ENCODE data around the gene ZIM2.
"Not testable (repeated sequence)": the region's sequence is repeated elsewhere in the genome, so short reads cannot be mapped to it uniquely, and the experiment has no call there.

Gene ZIM2

DNA sequence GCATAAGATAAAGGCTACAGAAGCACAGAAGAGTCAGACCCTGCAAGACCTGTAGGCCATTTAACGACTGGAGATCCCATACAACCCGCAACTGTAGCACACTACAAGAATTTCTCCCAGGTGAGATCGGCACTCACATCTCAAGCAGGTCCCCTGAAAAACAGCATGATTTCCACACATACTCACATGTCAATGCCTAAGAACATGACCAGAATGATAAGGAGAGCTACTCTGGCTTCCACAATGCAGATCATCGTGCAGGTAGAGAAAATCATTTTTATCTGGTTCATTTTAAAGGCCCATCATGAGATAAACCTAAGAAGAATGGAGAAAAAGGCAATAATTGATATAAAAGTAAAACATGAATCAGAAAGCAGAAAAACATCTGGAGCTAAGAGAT lies 17.5 kb upstream of the ZIM2 start:
- H3K4me3 ChIP-seq (ENCODE audit: low read depth, low read length): no peak overlapping the region

GRCh38 chr19:56856822-56857221 lies 16.3 kb upstream of the ZIM2 start:
- H3K4me3 ChIP-seq (ENCODE audit: low read depth, low read length): no peak overlapping the region
- no peak for DNase-seq (ENCODE audit: low read depth)
- no peak for TF ChIP-seq CTCF (IDR thresholded peaks at IDR 0.05; ENCODE audit: control insufficient read depth, extremely low read depth, insufficient read depth)

More for the DNA sequence above, 17.5 kb upstream of the ZIM2 start:
- no peak for DNase-seq (ENCODE audit: low read depth)
- no peak for TF ChIP-seq CTCF (IDR thresholded peaks at IDR 0.05; ENCODE audit: control insufficient read depth, extremely low read depth, insufficient read depth)

DNA sequence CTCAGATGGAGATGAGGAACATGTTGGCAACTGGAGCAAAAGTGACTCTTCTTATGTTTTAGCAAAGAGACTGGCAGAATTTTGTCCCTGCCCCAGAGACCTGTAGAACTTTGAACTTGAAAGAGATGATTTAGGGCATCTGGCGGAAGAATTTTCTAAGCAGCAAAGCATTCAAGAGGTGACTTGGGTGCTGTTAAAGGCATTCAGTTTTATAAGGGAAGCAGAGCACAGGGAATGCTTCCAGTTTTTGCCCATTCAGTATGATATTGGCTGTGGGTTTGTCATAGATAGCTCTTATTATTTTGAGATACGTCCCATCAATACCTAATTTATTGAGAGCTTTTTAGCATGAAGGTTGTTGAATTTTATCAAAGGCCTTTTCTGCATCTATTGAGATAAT lies 11.8 kb upstream of the ZIM2 start:
- not testable (repeated sequence) for H3K4me3 ChIP-seq (ENCODE audit: low read depth, low read length); DNase-seq (ENCODE audit: low read depth)

- no peak for TF ChIP-seq CTCF (IDR thresholded peaks at IDR 0.05; ENCODE audit: control insufficient read depth, extremely low read depth, insufficient read depth)
- no peak for DNase-seq (ENCODE audit: low read depth)
- H3K4me3 ChIP-seq (ENCODE audit: low read depth, low read length): no peak overlapping the region
Measured at GRCh38 chr19:56848166-56848565, 7.6 kb upstream of the ZIM2 start.

DNA sequence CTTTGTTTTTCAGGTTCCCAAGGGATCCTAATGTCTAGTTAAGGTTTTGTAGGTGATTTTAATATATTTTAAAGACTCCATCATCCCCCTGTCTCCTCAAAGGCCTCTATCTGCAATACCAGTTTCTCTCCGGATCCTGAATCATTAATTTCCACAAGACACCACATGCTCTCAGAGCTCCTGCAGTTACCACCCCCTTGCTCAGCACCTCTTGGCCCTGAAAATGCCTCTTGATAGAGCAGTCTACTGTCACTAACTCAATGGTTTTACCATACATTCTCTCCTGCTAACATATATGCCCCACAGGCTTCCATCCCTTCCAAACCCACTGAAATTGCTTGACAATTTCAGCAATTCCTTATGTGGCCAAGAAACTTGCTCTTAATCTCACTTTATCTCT lies 1.9 kb upstream of the ZIM2 start:
- TF ChIP-seq CTCF (IDR thresholded peaks at IDR 0.05; ENCODE audit: control insufficient read depth, extremely low read depth, insufficient read depth): no peak
- H3K4me3 ChIP-seq (ENCODE audit: low read depth, low read length): no peak overlapping the region
- no peak for DNase-seq (ENCODE audit: low read depth)

GRCh38 chr19:56841193-56841543 lies 642 bp upstream of the ZIM2 start:
- peak overlapping the region; percentile 18 for H3K4me3 ChIP-seq (ENCODE audit: low read depth, low read length)
- DNase-seq (ENCODE audit: low read depth): no peak
- TF ChIP-seq CTCF (IDR thresholded peaks at IDR 0.05; ENCODE audit: control insufficient read depth, extremely low read depth, insufficient read depth): no peak

GRCh38 chr19:56839652-56840450 lies 675 bp downstream of the ZIM2 start:
- H3K4me3 ChIP-seq (ENCODE audit: low read depth, low read length): peak overlapping the region; percentile 59
- DNase-seq (ENCODE audit: low read depth): no peak
- no peak for TF ChIP-seq CTCF (IDR thresholded peaks at IDR 0.05; ENCODE audit: control insufficient read depth, extremely low read depth, insufficient read depth)

Measured in LNCaP clone FGC (cell line).